PC-9 (cell line): ENCODE results near the gene MRPS34. TPM values are rescaled to one million over a fixed set of nuclear protein-coding genes. Genes with fewer than 3 reads are reported as not detected.

Source experiments
- BruUV-seq: library from RNA; stranded (reverse); fragments of 400-500 nt; replicated peaks from 2 replicates; lab custom pipeline; 2021; lab: Mats Ljungman, UMichigan
- CTCF ChIA-PET: fragments of 300-600 bp; sonication (Branson Sonifier 250); formaldehyde crosslinking; loops from one replicate; lab custom pipeline; 2022; ENCODE audit warnings: antibody characterized with exemption; lab: Charles Lee
- POLR2A ChIA-PET: fragments of 300-600 bp; sonication (Branson Sonifier 250); formaldehyde crosslinking; loops from one replicate; lab custom pipeline; 2022; ENCODE audit warnings: antibody characterized with exemption; ENCODE audit not compliant: unreplicated experiment; lab: Charles Lee
- DNase-seq, 2 experiments: peaks; one replicate each; pipeline versions ENCODE4 v3.0.0 to v3.0.0-alpha.2; 2015 to 2022; ENCODE audit warnings: mixed read lengths in 1 of 2
- H2AFZ ChIP-seq: fragments of 200-600 bp; sonication (generic); 2 replicates; pipeline ENCODE4 v1.8.1; 2017; ENCODE audit warnings: antibody characterized with exemption
- H3F3A ChIP-seq: fragments of 200-600 bp; sonication (generic); 2 replicates; pipeline ENCODE4 v1.8.1; 2017; ENCODE audit warnings: antibody characterized with exemption, mild to moderate bottlenecking, low read depth; ENCODE audit not compliant: insufficient read depth
- H3K27ac ChIP-seq: fragments of 200-600 bp; sonication (generic); 2 replicates; pipeline ENCODE4 v1.6.1; 2016; ENCODE audit warnings: mixed run types
- H3K27me3 ChIP-seq: fragments of 200-600 bp; sonication (generic); 2 replicates; pipeline ENCODE4 v1.6.1; 2016; ENCODE audit warnings: low read depth, mixed run types; ENCODE audit not compliant: insufficient read depth
- H3K36me3 ChIP-seq: fragments of 200-600 bp; sonication (generic); 2 replicates; pipeline ENCODE4 v1.6.1; 2016; ENCODE audit warnings: low read depth, mixed run types
- H3K4me1 ChIP-seq: fragments of 200-600 bp; sonication (generic); replicated peaks from 2 replicates; pipeline ENCODE4 v1.6.1; 2016; ENCODE audit warnings: mixed run types; ENCODE audit not compliant: insufficient read depth
- H3K4me2 ChIP-seq: fragments of 200-600 bp; sonication (generic); 2 replicates; pipeline ENCODE4 v1.6.1; 2017; ENCODE audit warnings: mixed run types
- H3K4me3 ChIP-seq: fragments of 200-600 bp; sonication (generic); 2 replicates; pipeline ENCODE4 v1.6.1; 2016; ENCODE audit warnings: mixed run types
- H3K79me2 ChIP-seq: fragments of 200-600 bp; sonication (generic); 2 replicates; pipeline ENCODE4 v1.6.1; 2017; ENCODE audit warnings: low read depth, mixed run types
- H3K9me2 ChIP-seq: fragments of 200-600 bp; sonication (generic); 2 replicates; pipeline ENCODE4 v1.8.1; 2017; ENCODE audit warnings: mild to moderate bottlenecking; ENCODE audit not compliant: insufficient read depth
- H3K9me3 ChIP-seq: fragments of 200-600 bp; sonication (generic); 2 replicates; pipeline ENCODE4 v1.8.1; 2016; ENCODE audit warnings: low read depth; ENCODE audit not compliant: insufficient read depth
- H4K20me1 ChIP-seq: fragments of 200-600 bp; sonication (generic); 2 replicates; pipeline ENCODE4 v1.8.1; 2017; ENCODE audit not compliant: insufficient read depth
- CTCF ChIP-seq: fragments of 200-600 bp; sonication (generic); conservative IDR thresholded peaks from 2 replicates; pipeline ENCODE4 v1.6.1; 2017; ENCODE audit warnings: mixed run types, antibody characterized with exemption, mild to moderate bottlenecking, moderate library complexity
- EZH2 ChIP-seq: fragments of 200-600 bp; sonication (generic); IDR thresholded peaks from 2 replicates; pipeline ENCODE4 v1.8.0; 2017; ENCODE audit warnings: antibody characterized with exemption, low read depth
- intact Hi-C: fragments of 100-400 bp; cut with micrococcal nuclease; formaldehyde crosslinking; loops from one replicate; pipeline ENCODE4 v1.10.0; 2022; ENCODE audit not compliant: unreplicated experiment
- microRNA-seq: library from miRNA; unstranded; fragments of <30 nt; microRNA quantifications from one replicate; pipeline ENCODE4 v1.2.0, GENCODE V29; 2021; ENCODE audit warnings: borderline number of aligned reads, borderline replicate concordance
- total RNA-seq: library from RNA; stranded (reverse); gene quantifications from 2 replicates; pipeline ENCODE4 v1.2.3, GENCODE V29; 2021

The MRPS34 gene
- total RNA-seq, 1 experiment from 2014 or later, result 201 TPM

GRCh38 chr16:1724491-1724890, 48.4 kb downstream of the MRPS34 start:
- POLR2A ChIA-PET, result no interaction called here
- intact Hi-C loops, result no loop called here
- no peaks in the 10 kb centered on the region for H3K9me3 ChIP-seq
- peaks cover 30% of the 10 kb centered on the region; the same call in 1 of the 2 replicates for H3F3A ChIP-seq
- no peak overlapping the region for H2AFZ ChIP-seq
- TF ChIP-seq CTCF (no peak), EZH2 (no peak)
- H3K27ac ChIP-seq, result no peak overlapping the region
- H4K20me1 ChIP-seq, result no peaks in the 10 kb centered on the region; the same call in 1 of the 2 replicates
- CTCF ChIA-PET, result no interaction called here
- H3K4me3 ChIP-seq, result no peak overlapping the region
- DNase-seq, result no peak
- no peaks in the 10 kb centered on the region for H3K9me2 ChIP-seq
- no peaks in the 10 kb centered on the region for H3K36me3 ChIP-seq
- H3K4me1 ChIP-seq, result peaks cover 33% of the 10 kb centered on the region
- BruUV-seq, result no TSS peak
- H3K79me2 ChIP-seq, result peaks cover 27% of the 10 kb centered on the region
- no peak overlapping the region for H3K4me2 ChIP-seq
- H3K27me3 ChIP-seq, result no peaks in the 10 kb centered on the region

GRCh38 chr16:1723450-1724147, 49.3 kb downstream of the MRPS34 start:
- peak; percentile 90 for TF ChIP-seq CTCF
- TF ChIP-seq EZH2, result no peak

More at GRCh38 chr16:1723450-1724147, 49.3 kb downstream of the MRPS34 start:
- H3K36me3 ChIP-seq, result no peaks in the 10 kb centered on the region
- H4K20me1 ChIP-seq, result no peaks in the 10 kb centered on the region; the same call in 1 of the 2 replicates
- H3K27me3 ChIP-seq, result no peaks in the 10 kb centered on the region
- H3K9me2 ChIP-seq, result no peaks in the 10 kb centered on the region
- H3K79me2 ChIP-seq, result peaks cover 27% of the 10 kb centered on the region
- peaks cover 42% of the 10 kb centered on the region for H3K4me1 ChIP-seq
- ChIA-PET CTCF (interaction anchor here (0.5 to 1.2 kb wide), 8 partner anchors 13 to 1182 kb away, joined by 3 to 10 read pairs (median 4); partner anchors contain the start of gene MAPK8IP3), POLR2A (interaction anchor here (0.6 to 1.0 kb wide), 3 partner anchors 20 to 50 kb away, joined by 3 to 5 read pairs (median 3); no protein-coding TSS in a partner anchor)
- no TSS peak for BruUV-seq
- intact Hi-C loops, result no loop called here
- no peaks in the 10 kb centered on the region for H3K9me3 ChIP-seq
- H3K4me3 ChIP-seq, result no peak overlapping the region
- H2AFZ ChIP-seq, result no peak overlapping the region
- H3K4me2 ChIP-seq, result no peak overlapping the region
- peak in 1 of 2 experiments; percentile 68 for DNase-seq
- peak overlapping the region; percentile 67; the same call in 1 of the 2 replicates for H3K27ac ChIP-seq
- peaks cover 37% of the 10 kb centered on the region; the same call in 1 of the 2 replicates for H3F3A ChIP-seq

Small RNA genes lying within 50 kb of the gene (microRNA-seq; reads per million reads assigned to microRNA genes)
- 6.1 reads per million for gene MIR3177

Other genes starting within 250 kb of the MRPS34 start
- not detected in 2 replicates for gene TMEM204, start 239.5 kb downstream of the MRPS34 start, total RNA-seq
- 43.8 and 47.6 TPM in 2 replicates for gene IFT140, start 161.1 kb downstream of the MRPS34 start, total RNA-seq
- 19.3 and 22.7 TPM in 2 replicates for gene CRAMP1, start 160.8 kb downstream of the MRPS34 start, total RNA-seq
- gene JPT2, start 94.9 kb downstream of the MRPS34 start, total RNA-seq, result 199 and 244 TPM in 2 replicates
- gene MAPK8IP3, start 66.9 kb downstream of the MRPS34 start, total RNA-seq, result 119 and 125 TPM in 2 replicates
- gene NME3, start 1.6 kb downstream of the MRPS34 start, total RNA-seq, result 49.0 and 87.8 TPM in 2 replicates
- 24.2 and 32.4 TPM in 2 replicates for gene EME2, start 324 bp downstream of the MRPS34 start, total RNA-seq
- gene SPSB3, start 9.4 kb upstream of the MRPS34 start, total RNA-seq, result 58.2 and 86.6 TPM in 2 replicates
- 80.0 and 103 TPM in 2 replicates for gene NUBP2, start 9.8 kb upstream of the MRPS34 start, total RNA-seq
- 0.18 TPM in 1 of 2 replicates, not detected in the other for gene IGFALS, start 20.6 kb upstream of the MRPS34 start, total RNA-seq
- gene HAGH, start 53.7 kb upstream of the MRPS34 start, total RNA-seq, result 51.8 and 74.5 TPM in 2 replicates
- 26.8 and 41.2 TPM in 2 replicates for gene FAHD1, start 54.1 kb upstream of the MRPS34 start, total RNA-seq
- gene MEIOB, start 99.0 kb upstream of the MRPS34 start, total RNA-seq, result not detected in 2 replicates
- gene HS3ST6, start 145.3 kb upstream of the MRPS34 start, total RNA-seq, result not detected in 2 replicates
- 49.4 and 54.9 TPM in 2 replicates for gene MSRB1, start 170.1 kb upstream of the MRPS34 start, total RNA-seq
- gene RPL3L, start 181.6 kb upstream of the MRPS34 start, total RNA-seq, result 0.44 TPM in 1 of 2 replicates, not detected in the other
- 181 and 190 TPM in 2 replicates for gene NDUFB10, start 186.4 kb upstream of the MRPS34 start, total RNA-seq
- gene RPS2, start 191.7 kb upstream of the MRPS34 start, total RNA-seq, result 3,808 and 4,468 TPM in 2 replicates
- not detected in 2 replicates for gene RNF151, start 193.7 kb upstream of the MRPS34 start, total RNA-seq
- 51.3 and 66.4 TPM in 2 replicates for gene TBL3, start 198.9 kb upstream of the MRPS34 start, total RNA-seq
- gene NOXO1, start 208.3 kb upstream of the MRPS34 start, total RNA-seq, result 11.1 and 12.7 TPM in 2 replicates
- gene GFER, start 211.1 kb upstream of the MRPS34 start, total RNA-seq, result 59.7 and 63.8 TPM in 2 replicates
- gene SYNGR3, start 216.8 kb upstream of the MRPS34 start, total RNA-seq, result 4.3 and 4.5 TPM in 2 replicates
- gene ZNF598, start 236.7 kb upstream of the MRPS34 start, total RNA-seq, result 68.4 and 72.5 TPM in 2 replicates
- gene NPW, start 246.7 kb upstream of the MRPS34 start, total RNA-seq, result 4.0 and 8.1 TPM in 2 replicates